DMS53 treated with DMSO at 0.1 percent for 48 hours (cell line): ENCODE results near the gene NEFH.

ENCODE experiments used
- DNase-seq: peaks from one replicate; lab custom pipeline; 2025; ENCODE audit not compliant: unreplicated experiment; lab: John Stamatoyannopoulos, UW

Gene NEFH

GRCh38 chr22:29539105-29539504 lies 59.1 kb downstream of the NEFH start:
- no peak for DNase-seq
